GM12878 (cell line): ENCODE measurements around the gene DNAJC5. TPM values are rescaled to one million over a fixed set of nuclear protein-coding genes. Genes with fewer than 3 reads are reported as not detected.

Source experiments
- ATAC-seq: fragments of 200-7000 bp; cut with Tn5 transposase; 3 replicates; pipeline ENCODE4 v1.9.1; 2020; ENCODE audit warnings: mild to moderate bottlenecking, moderate library complexity
- BruUV-seq: library from RNA; stranded (reverse); fragments of 400-500 nt; replicated peaks from 2 replicates; lab custom pipeline; 2021; lab: Mats Ljungman, UMichigan
- CTCF ChIA-PET: fragments of 300-600 bp; sonication (Branson Sonifier 250); formaldehyde crosslinking; extraction: SDS; loops from one replicate; lab custom pipeline; 2021; ENCODE audit warnings: inconsistent platforms; lab: Yijun Ruan, JAX
- POLR2A ChIA-PET: fragments of 350-600 bp; formaldehyde crosslinking; extraction: SDS; loops from one replicate; lab custom pipeline; 2021; ENCODE audit warnings: inconsistent platforms; lab: Charles Lee
- RAD21 ChIA-PET: fragments of 300-600 bp; sonication (Branson Sonifier 250); formaldehyde crosslinking; loops from one replicate; lab custom pipeline; 2023; ENCODE audit warnings: antibody characterized with exemption; ENCODE audit not compliant: unreplicated experiment; lab: Charles Lee
- SMC1A ChIA-PET: fragments of 300-600 bp; sonication (Branson Sonifier 250); formaldehyde crosslinking; loops from one replicate; lab custom pipeline; 2023; ENCODE audit not compliant: unreplicated experiment, uncharacterized antibody; lab: Charles Lee
- DNase-seq: peaks from one replicate; pipeline ENCODE4 v3.0.0-alpha.2; 2011; ENCODE audit warnings: low read depth, low spot score
- FAIRE-seq: peaks from 3 replicates; lab custom pipeline; 2011; peaks lifted over from hg19 to GRCh38; lab: Jason Lieb, UNC
- H2AFZ ChIP-seq: 2 replicates; pipeline ENCODE4 v1.6.0; 2011; ENCODE audit warnings: low read depth, low read length, control low read depth; ENCODE audit not compliant: control insufficient read depth
- H3K27ac ChIP-seq: 2 replicates; pipeline ENCODE4 v1.5.1; 2011; ENCODE audit warnings: control low read depth; ENCODE audit not compliant: control insufficient read depth, insufficient read depth
- H3K27me3 ChIP-seq, 2 experiments: replicated peaks in 1 of 2; 2 replicates each; pipeline versions ENCODE4 v1.6.0 to v1.6.1; 2011; ENCODE audit warnings: low read length in 1 of 2; ENCODE audit not compliant: control insufficient read depth in 2 of 2, insufficient read depth in 2 of 2
- H3K36me3 ChIP-seq, 2 experiments: 2 replicates each; pipeline ENCODE4 v1.5.1; 2011; ENCODE audit warnings: low read length in 1 of 2; ENCODE audit not compliant: control insufficient read depth in 2 of 2, insufficient read depth in 2 of 2
- H3K4me1 ChIP-seq: 2 replicates; pipeline ENCODE4 v1.6.1; 2011; ENCODE audit warnings: mild to moderate bottlenecking, low read length, moderate library complexity, mixed read lengths; ENCODE audit not compliant: control insufficient read depth, insufficient read depth
- H3K4me2 ChIP-seq: 2 replicates; pipeline ENCODE4 v1.6.0; 2011; ENCODE audit warnings: control low read depth; ENCODE audit not compliant: control insufficient read depth, insufficient read depth
- H3K4me3 ChIP-seq: fragments of 200-600 bp; sonication (generic); 2 replicates; pipeline ENCODE4 v1.5.1; 2016
- H3K79me2 ChIP-seq: 2 replicates; pipeline ENCODE4 v1.6.0; 2011; ENCODE audit warnings: low read length; ENCODE audit not compliant: control insufficient read depth, insufficient read depth
- H3K9ac ChIP-seq: 2 replicates; pipeline ENCODE4 v1.8.0; 2011; ENCODE audit warnings: low read length, control low read depth, mixed read lengths; ENCODE audit not compliant: control insufficient read depth, insufficient read depth
- H3K9me3 ChIP-seq: replicated peaks from 3 replicates; pipeline ENCODE4 v1.5.1; 2011; ENCODE audit warnings: mild to moderate bottlenecking, low read length; ENCODE audit not compliant: control insufficient read depth, insufficient read depth
- H4K20me1 ChIP-seq: 2 replicates; pipeline ENCODE4 v1.6.0; 2011; ENCODE audit not compliant: control insufficient read depth, insufficient read depth
- CHD1 ChIP-seq: IDR thresholded peaks from 2 replicates; pipeline ENCODE4 v1.6.1; 2012; ENCODE audit warnings: low read depth, low read length, improper control_type of control experiment
- CHD4 ChIP-seq: fragments of 200-600 bp; sonication (generic); IDR thresholded peaks from 2 replicates; pipeline ENCODE4 v1.6.1; 2016; ENCODE audit warnings: mild to moderate bottlenecking
- HDAC2 ChIP-seq: fragments of 200-600 bp; sonication (generic); IDR thresholded peaks from 2 replicates; pipeline ENCODE4 v1.6.1; 2017
- HSF1 ChIP-seq: fragments of 150-350 bp; IDR thresholded peaks from 2 replicates; pipeline ENCODE4 v1.6.1; 2014; ENCODE audit warnings: mild to moderate bottlenecking, low read depth, low read length
- IRF4 ChIP-seq: IDR thresholded peaks from 2 replicates; pipeline ENCODE4 v1.6.1; 2011; ENCODE audit warnings: low read depth, low read length
- MEF2A ChIP-seq: IDR thresholded peaks from 2 replicates; pipeline ENCODE4 v1.6.1; 2011; ENCODE audit warnings: low read depth, mild to moderate bottlenecking, low read length, moderate library complexity; ENCODE audit not compliant: insufficient read depth
- MXI1 ChIP-seq: fragments of 150-350 bp; IDR thresholded peaks from 2 replicates; pipeline ENCODE4 v1.6.1; 2011; ENCODE audit warnings: low read depth, mild to moderate bottlenecking, inconsistent platforms, low read length, improper control_type of control experiment
- NR2F1 ChIP-seq: fragments of 450-650 bp; conservative IDR thresholded peaks from 2 replicates; pipeline ENCODE4 v1.6.1; 2017; ENCODE audit warnings: mild to moderate bottlenecking
- SMC3 ChIP-seq: IDR thresholded peaks from 2 replicates; pipeline ENCODE4 v1.6.1; 2011; ENCODE audit warnings: low read length, improper control_type of control experiment, borderline replicate concordance
- whole genome bisulfite sequencing: methylation state at CpG from one replicate; pipeline ENCODE4 v1.1.6; 2016; ENCODE audit warnings: low lambda C conversion rate; ENCODE audit not compliant: insufficient replicate concordance, insufficient coverage; ENCODE audit errors: missing lambda C conversion rate; 5-methylcytosine and 5-hydroxymethylcytosine counted together
- in situ Hi-C: fragments of 300-500 bp; cut with MboI; formaldehyde crosslinking; loops from 9 replicates; pipeline ENCODE4 v1.14.3; 2018; ENCODE audit warnings: mixed read lengths
- intact Hi-C: fragments of 100-400 bp; cut with micrococcal nuclease; formaldehyde crosslinking; loops from one replicate; pipeline ENCODE4 v1.14.2; 2022; ENCODE audit not compliant: unreplicated experiment
- polyA plus RNA-seq, 11 experiments: library from polyadenylated mRNA; depleted of rRNA in 4 of 11; unstranded in 6 of 11; stranded (reverse) in 5 of 11; fragments of >200 nt; fragmentation: Nextera tagmentation in 4 of 11; fragmentation: Illumina TruSeq in 1 of 11; extraction: Ambion mirVana in 4 of 11; extraction: Trizol in 1 of 11; gene quantifications; 1 replicate in 1 of 11; 2 replicates in 10 of 11; pipeline versions ENCODE4 v1.2.1 to v1.2.3, GENCODE V29; 2011 to 2016; ENCODE audit warnings: inconsistent platforms in 2 of 11, missing spikeins in 2 of 11, low read depth in 1 of 11
- total RNA-seq, 4 experiments: library from RNA; depleted of rRNA in 3 of 4; stranded (reverse); fragments of >200 nt in 3 of 4; fragmentation: Illumina TruSeq in 1 of 4; extraction: Trizol in 1 of 4; gene quantifications; 2 replicates each; pipeline versions ENCODE4 v1.2.1 to v1.2.3, GENCODE V29; 2013 to 2021

DNAJC5 gene
- total and polyA plus RNA-seq, 10 of the 15 experiments (the other 5 are each of a cell fraction or from before 2014, with no cell fraction given): 0.69 to 36.8 (median 17.0) TPM

- ATAC-seq (no peak), DNase-seq (no peak), FAIRE-seq (no peak)
- Histone ChIP-seq H3K27ac (no peak overlapping the region), H3K9me3 (no peaks in the 10 kb centered on the region), H2AFZ (no peak overlapping the region), H4K20me1 (no peaks in the 10 kb centered on the region), H3K27me3 (no peaks in the 10 kb centered on the region), H3K4me2 (no peak overlapping the region), H3K4me1 (0 out of 2 replicates have a peak, but pooled peaks cover 3% of the 10 kb centered on the region), H3K4me3 (no peak overlapping the region), H3K36me3 (peaks cover 8 to 32% of the 10 kb centered on the region in 2 experiments; a peak in 3 of 4 replicates), H3K9ac (no peak overlapping the region), H3K79me2 (no peaks in the 10 kb centered on the region; the same call in 1 of the 2 replicates)
- intact Hi-C loops (no loop called here), in situ Hi-C loops (no loop called here)
- ChIA-PET POLR2A (no interaction called here), SMC1A (no interaction called here), CTCF (no interaction called here), RAD21 (no interaction called here)
- no TSS peak for BruUV-seq
- no peak for TF ChIP-seq NR2F1
- WGBS: 96% methylated on average over 28 of the region's 28 CpGs
Observed at GRCh38 chr20:63882257-63883200, 12.4 kb upstream of the DNAJC5 start.

- no peaks in the 10 kb centered on the region for H4K20me1 ChIP-seq
- CTCF ChIA-PET: no interaction called here
- TF ChIP-seq MXI1 (no peak), SMC3 (no peak), IRF4 (no peak), HSF1 (no peak), CHD1 (no peak), CHD4 (no peak), MEF2A (no peak), HDAC2 (no peak)
- POLR2A ChIA-PET: no interaction called here
- no peak for ATAC-seq
- H3K4me1 ChIP-seq: 0 out of 2 replicates have a peak, but pooled peaks cover 3% of the 10 kb centered on the region
- H3K9ac ChIP-seq: no peak overlapping the region
- RAD21 ChIA-PET: no interaction called here
- no peaks in the 10 kb centered on the region; the same call in 1 of the 2 replicates for H3K79me2 ChIP-seq
- BruUV-seq: no TSS peak
- H3K27ac ChIP-seq: no peak overlapping the region
- H3K9me3 ChIP-seq: no peaks in the 10 kb centered on the region
- FAIRE-seq: no peak
- no peak for DNase-seq
- intact Hi-C loops (no loop called here), in situ Hi-C loops (no loop called here)
- H2AFZ ChIP-seq: no peak overlapping the region
- H3K36me3 ChIP-seq: peaks cover 8 to 32% of the 10 kb centered on the region in 2 experiments; a peak in 3 of 4 replicates
- no peaks in the 10 kb centered on the region for H3K27me3 ChIP-seq
- SMC1A ChIA-PET: no interaction called here
- no peak overlapping the region for H3K4me2 ChIP-seq
- 85% methylated on average over 6 of the region's 6 CpGs for WGBS
- H3K4me3 ChIP-seq: no peak overlapping the region
Observed at GRCh38 chr20:63883201-63883593, 11.7 kb upstream of the DNAJC5 start.
